HG03432 (cell line): ENCODE data around the gene PRG2.
"Not testable (repeated sequence)": the region's sequence is repeated elsewhere in the genome, so short reads cannot be mapped to it uniquely, and the experiment has no call there.

ENCODE experiments used
- ATAC-seq: cut with Tn5 transposase; IDR thresholded peaks from one replicate; pipeline ENCODE4 v1.9.1; 2021; ENCODE audit warnings: mild to moderate bottlenecking, moderate library complexity; ENCODE audit not compliant: unreplicated experiment

The PRG2 gene

GRCh38 chr11:57421066-57421465 lies 30.6 kb upstream of the PRG2 start:
- no peak for ATAC-seq

DNA sequence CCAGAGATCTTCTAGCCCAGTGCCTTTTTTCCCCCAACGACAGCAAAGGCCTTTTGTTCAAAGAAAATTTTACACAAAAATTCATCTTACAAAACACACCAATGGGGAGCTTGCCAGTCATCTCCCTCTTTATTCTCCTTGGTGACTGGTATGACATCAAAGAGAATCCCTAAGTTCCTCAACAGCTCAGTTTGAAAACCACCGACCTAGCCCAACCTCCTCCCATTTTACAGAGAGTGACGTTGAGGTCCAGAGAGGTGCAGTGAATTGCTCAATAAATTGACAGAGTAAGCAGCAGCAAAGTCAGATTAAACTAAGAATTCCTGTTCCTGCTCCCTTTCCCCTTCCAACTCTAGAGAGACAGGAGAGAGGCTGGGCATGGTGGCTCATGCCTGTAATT lies 28.7 kb upstream of the PRG2 start:
- no peak for ATAC-seq

DNA sequence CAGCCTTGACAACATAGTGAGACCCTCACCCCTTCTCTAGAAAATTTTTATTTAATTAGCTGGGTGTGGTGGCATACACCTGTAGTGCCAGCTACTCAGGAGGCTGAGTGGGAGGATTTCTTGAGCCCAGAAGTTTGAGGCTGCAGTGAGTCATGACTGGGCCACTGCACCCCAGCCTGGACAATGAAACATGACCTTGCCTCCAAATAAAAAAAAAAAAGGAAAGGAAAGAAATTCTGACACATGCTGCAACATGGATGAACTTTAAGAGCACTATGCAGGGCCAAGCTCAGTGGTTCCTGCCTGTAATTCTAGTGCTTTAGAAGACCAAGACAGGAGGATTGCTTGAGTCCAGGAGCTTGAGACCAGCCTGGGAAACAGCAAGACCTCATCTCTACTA lies 27.7 kb upstream of the PRG2 start:
- ATAC-seq: no peak

DNA sequence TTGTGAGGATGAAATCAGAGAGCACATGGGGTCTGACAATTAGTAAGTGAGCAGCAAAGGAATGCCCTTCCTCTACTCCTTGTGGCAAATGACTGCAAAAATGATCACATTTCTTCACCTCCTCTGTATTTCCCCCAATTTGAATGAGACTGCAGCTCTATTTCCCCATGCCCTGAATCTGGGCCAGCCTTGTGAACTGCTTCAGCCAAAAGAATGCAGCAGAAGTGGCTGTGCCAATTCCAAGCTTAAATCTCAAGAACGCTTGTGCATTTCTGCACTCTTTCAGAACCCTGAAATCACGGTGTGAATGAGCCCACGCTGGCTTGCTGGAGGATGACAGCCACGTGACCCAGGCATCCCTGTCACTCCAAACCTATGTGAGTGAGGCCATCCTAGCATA lies 26.6 kb upstream of the PRG2 start:
- no peak for ATAC-seq

- ATAC-seq: no peak
Observed at GRCh38 chr11:57416436-57416835, 26.0 kb upstream of the PRG2 start.

- no peak for ATAC-seq
Observed at GRCh38 chr11:57414612-57415212, 24.3 kb upstream of the PRG2 start.

GRCh38 chr11:57413681-57414080 lies 23.2 kb upstream of the PRG2 start:
- ATAC-seq: no peak

DNA sequence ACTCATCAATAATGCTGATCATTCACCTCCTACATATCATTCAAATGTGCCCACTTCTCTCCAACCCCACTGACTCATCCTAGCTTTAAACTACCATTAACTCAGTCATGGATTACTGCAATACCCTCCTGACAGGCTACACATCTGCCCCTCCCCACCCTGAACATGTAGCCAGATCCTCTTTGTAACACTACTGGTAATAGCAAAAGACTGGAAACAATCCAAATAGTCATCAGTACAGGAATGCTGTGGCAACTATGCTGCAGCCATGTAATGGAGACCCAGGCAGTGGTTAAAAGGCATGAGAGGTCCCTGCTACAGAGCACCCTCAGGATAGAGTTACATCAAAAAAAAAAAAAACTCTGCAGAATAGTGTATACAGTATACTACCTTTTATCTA lies 19.8 kb upstream of the PRG2 start:
- no peak for ATAC-seq

GRCh38 chr11:57409321-57410100 lies 19.1 kb upstream of the PRG2 start:
- ATAC-seq: no peak

GRCh38 chr11:57408771-57409170 lies 18.3 kb upstream of the PRG2 start:
- ATAC-seq: no peak

GRCh38 chr11:57407941-57408475 lies 17.6 kb upstream of the PRG2 start:
- no peak for ATAC-seq

DNA sequence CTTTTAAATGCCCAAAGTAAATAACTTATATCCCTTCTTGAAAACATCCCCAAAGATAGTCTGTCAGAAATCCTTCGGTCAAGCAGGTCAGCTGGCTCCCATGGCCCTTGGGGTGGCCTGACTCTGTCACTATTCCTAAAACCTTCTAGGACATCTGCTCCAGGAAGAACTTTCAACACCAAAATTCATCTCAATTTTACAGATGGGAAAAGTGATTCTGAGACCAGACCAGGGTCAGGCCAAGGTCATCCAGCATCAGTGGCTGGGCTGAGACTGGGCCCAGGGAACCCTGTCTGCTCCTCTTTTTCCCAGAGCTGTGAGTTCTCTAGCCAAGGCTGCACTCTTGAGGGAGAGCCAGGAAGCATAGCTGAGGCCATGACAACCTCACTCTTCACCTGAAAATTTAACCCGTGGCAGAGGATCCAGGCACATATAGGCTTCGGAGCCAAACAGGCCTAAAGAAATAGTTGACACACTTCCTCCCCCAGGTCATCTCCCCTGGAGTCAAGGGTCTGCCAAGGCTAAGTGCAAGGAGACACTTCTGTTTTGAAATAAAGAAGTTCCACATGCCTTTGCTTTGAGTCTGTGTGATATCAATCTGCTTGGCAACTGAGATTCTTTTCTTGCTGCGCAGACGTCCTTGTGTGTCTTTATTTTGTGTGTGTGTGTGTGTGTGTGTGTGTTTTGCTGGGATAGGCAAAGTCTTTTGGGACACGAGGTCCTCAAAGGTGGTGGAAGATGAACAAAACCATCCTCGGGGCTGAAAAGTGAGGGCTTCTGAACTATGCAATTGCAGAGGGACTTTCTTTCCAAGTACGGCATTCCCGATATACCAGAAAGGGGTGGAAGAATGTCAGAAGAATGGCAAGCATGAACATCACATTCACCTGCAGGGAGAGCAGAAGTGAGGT lies 16.8 kb upstream of the PRG2 start:
- ATAC-seq: no peak

DNA sequence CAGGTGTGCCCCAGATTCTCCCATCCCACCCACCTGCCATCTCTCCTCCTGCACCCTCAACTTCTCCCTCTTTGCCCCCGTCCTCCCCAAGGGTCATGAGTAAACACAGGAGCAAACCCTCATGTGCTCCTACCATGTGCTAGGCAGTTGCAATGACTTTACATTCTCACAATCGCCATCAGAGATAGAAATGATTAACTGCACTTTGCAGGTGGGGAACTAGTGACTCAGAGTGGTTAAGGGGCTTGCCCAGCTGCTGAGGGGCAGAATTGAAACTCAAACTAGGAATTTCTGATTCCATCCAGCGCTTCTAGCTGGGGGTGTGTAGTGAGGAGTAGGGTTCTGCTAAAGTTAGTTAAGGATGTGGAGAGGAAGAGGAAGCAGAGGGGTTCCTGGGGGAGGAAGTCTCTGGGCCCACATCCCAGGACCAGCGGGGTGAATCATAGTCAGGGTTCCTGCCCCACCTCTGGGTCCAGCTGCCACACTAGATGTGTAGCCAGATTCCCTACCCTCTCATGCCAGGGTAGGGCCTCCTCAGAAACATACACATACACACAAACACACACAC lies 16.0 kb upstream of the PRG2 start:
- ATAC-seq: peak; percentile 89

- no peak for ATAC-seq
Observed at GRCh38 chr11:57405271-57405860, 14.9 kb upstream of the PRG2 start.

- no peak for ATAC-seq
Observed at GRCh38 chr11:57403802-57404147, 13.3 kb upstream of the PRG2 start.

- ATAC-seq: not testable (repeated sequence)
Observed at GRCh38 chr11:57403003-57403801, 12.8 kb upstream of the PRG2 start.

DNA sequence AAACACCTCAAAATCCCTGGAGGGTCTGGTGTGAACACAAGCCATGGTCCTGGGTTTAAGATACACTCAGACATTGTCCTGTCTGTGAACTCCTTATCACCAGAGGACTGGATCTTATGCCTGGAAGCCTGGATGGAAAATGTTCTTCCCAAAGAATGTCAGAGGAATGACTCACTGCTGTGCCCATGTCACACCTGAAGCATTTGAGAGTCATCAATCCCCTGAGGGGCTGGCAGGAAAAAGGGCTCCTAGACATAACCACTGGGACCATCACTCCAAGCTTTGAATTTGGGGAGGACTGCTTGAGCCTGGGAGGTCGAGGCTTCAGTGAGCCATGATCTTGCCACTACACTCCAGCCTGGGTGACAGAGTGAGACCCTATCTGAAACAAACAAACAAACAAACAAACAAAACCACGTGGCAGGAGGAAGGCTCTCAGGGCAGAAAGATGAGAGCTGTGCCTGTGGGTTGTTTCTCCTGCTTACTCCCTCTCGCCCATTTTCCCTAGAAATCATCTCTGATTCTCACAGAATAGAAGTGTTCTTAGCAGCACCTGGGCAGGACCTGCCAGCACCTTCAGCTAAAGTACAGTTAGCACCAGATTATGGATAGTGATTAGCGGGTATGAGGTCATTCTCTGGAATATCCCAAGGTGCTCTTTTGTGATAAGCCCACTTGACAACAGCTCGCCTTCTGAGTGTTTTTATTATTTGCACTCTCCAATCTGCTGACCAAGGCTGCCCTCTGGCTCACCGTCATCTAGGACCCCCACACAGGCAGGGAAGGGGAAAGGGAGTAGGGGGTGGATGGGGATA lies 11.9 kb upstream of the PRG2 start:
- no peak for ATAC-seq

GRCh38 chr11:57399972-57400578 lies 9.6 kb upstream of the PRG2 start:
- no peak for ATAC-seq

- no peak for ATAC-seq
Observed at GRCh38 chr11:57399221-57399620, 8.8 kb upstream of the PRG2 start.
